D341Med (cell line): Measurements from ENCODE around the gene MERTK.
A peak's percentile ranks its signal among the peaks of the same experiment; 100 is the strongest.
"Not testable (repeated sequence)": the region's sequence is repeated elsewhere in the genome, so short reads cannot be mapped to it uniquely, and the experiment has no call there.

Experiments used
- DNase-seq: peaks from one replicate; pipeline ENCODE4 v3.0.0; 2012; ENCODE audit warnings: low spot score

MERTK gene

GRCh38 chr2:112047537-112048235, 149.3 kb downstream of the MERTK start:
- DNase-seq: no peak

- no peak for DNase-seq
Observed at GRCh38 chr2:112048236-112048592, 149.8 kb downstream of the MERTK start.

- DNase-seq: no peak
Observed at GRCh38 chr2:112048887-112049286, 150.5 kb downstream of the MERTK start.

- no peak for DNase-seq
Observed at GRCh38 chr2:112050316-112050715, 151.9 kb downstream of the MERTK start.

- DNase-seq: peak; percentile 88
Observed at GRCh38 chr2:112053917-112054846, 155.8 kb downstream of the MERTK start.

- DNase-seq: peak; percentile 95
Observed at GRCh38 chr2:112054847-112055729, 156.7 kb downstream of the MERTK start, which contains the start of gene TMEM87B. TSS of gene TMEM87B (plus strand) at chr2:112055269. CDS start at chr2:112055592, 323 bp downstream.

- peak; percentile 41 for DNase-seq
Observed at GRCh38 chr2:112055730-112056625, 157.6 kb downstream of the MERTK start.

- no peak for DNase-seq
Observed at GRCh38 chr2:112056626-112056987, 158.2 kb downstream of the MERTK start.

GRCh38 chr2:112059671-112060070, 161.3 kb downstream of the MERTK start:
- DNase-seq: no peak

- no peak for DNase-seq
Observed at GRCh38 chr2:112061299-112061698, 162.9 kb downstream of the MERTK start.

- no peak for DNase-seq
Observed at GRCh38 chr2:112061840-112062239, 163.4 kb downstream of the MERTK start.

GRCh38 chr2:112062894-112063293, 164.5 kb downstream of the MERTK start:
- no peak for DNase-seq

- no peak for DNase-seq
Observed at GRCh38 chr2:112065486-112065885, 167.1 kb downstream of the MERTK start.

- DNase-seq: no peak
Observed at GRCh38 chr2:112065966-112066365, 167.6 kb downstream of the MERTK start.

- DNase-seq: not testable (repeated sequence)
Observed at GRCh38 chr2:112069794-112070193, 171.4 kb downstream of the MERTK start.

GRCh38 chr2:112073875-112074274, 175.5 kb downstream of the MERTK start:
- DNase-seq: no peak

GRCh38 chr2:112074506-112074905, 176.1 kb downstream of the MERTK start:
- no peak for DNase-seq

GRCh38 chr2:112075490-112076260, 177.3 kb downstream of the MERTK start:
- no peak for DNase-seq

- DNase-seq: no peak
Observed at GRCh38 chr2:112077814-112078213, 179.4 kb downstream of the MERTK start.
